PC-9 (cell line): ENCODE results near the gene ZNF284. TPM values are rescaled to one million over a fixed set of nuclear protein-coding genes. Genes with fewer than 3 reads are reported as not detected.

Experiments
- BruUV-seq: library from RNA; stranded (reverse); fragments of 400-500 nt; replicated peaks from 2 replicates; lab custom pipeline; 2021; lab: Mats Ljungman, UMichigan
- CTCF ChIA-PET: fragments of 300-600 bp; sonication (Branson Sonifier 250); formaldehyde crosslinking; loops from one replicate; lab custom pipeline; 2022; ENCODE audit warnings: antibody characterized with exemption; lab: Charles Lee
- POLR2A ChIA-PET: fragments of 300-600 bp; sonication (Branson Sonifier 250); formaldehyde crosslinking; loops from one replicate; lab custom pipeline; 2022; ENCODE audit warnings: antibody characterized with exemption; ENCODE audit not compliant: unreplicated experiment; lab: Charles Lee
- DNase-seq, 2 experiments: peaks; one replicate each; pipeline versions ENCODE4 v3.0.0 to v3.0.0-alpha.2; 2015 to 2022; ENCODE audit warnings: mixed read lengths in 1 of 2
- H2AFZ ChIP-seq: fragments of 200-600 bp; sonication (generic); 2 replicates; pipeline ENCODE4 v1.8.1; 2017; ENCODE audit warnings: antibody characterized with exemption
- H3F3A ChIP-seq: fragments of 200-600 bp; sonication (generic); 2 replicates; pipeline ENCODE4 v1.8.1; 2017; ENCODE audit warnings: antibody characterized with exemption, mild to moderate bottlenecking, low read depth; ENCODE audit not compliant: insufficient read depth
- H3K27ac ChIP-seq: fragments of 200-600 bp; sonication (generic); 2 replicates; pipeline ENCODE4 v1.6.1; 2016; ENCODE audit warnings: mixed run types
- H3K27me3 ChIP-seq: fragments of 200-600 bp; sonication (generic); 2 replicates; pipeline ENCODE4 v1.6.1; 2016; ENCODE audit warnings: low read depth, mixed run types; ENCODE audit not compliant: insufficient read depth
- H3K36me3 ChIP-seq: fragments of 200-600 bp; sonication (generic); 2 replicates; pipeline ENCODE4 v1.6.1; 2016; ENCODE audit warnings: low read depth, mixed run types
- H3K4me1 ChIP-seq: fragments of 200-600 bp; sonication (generic); replicated peaks from 2 replicates; pipeline ENCODE4 v1.6.1; 2016; ENCODE audit warnings: mixed run types; ENCODE audit not compliant: insufficient read depth
- H3K4me2 ChIP-seq: fragments of 200-600 bp; sonication (generic); 2 replicates; pipeline ENCODE4 v1.6.1; 2017; ENCODE audit warnings: mixed run types
- H3K4me3 ChIP-seq: fragments of 200-600 bp; sonication (generic); 2 replicates; pipeline ENCODE4 v1.6.1; 2016; ENCODE audit warnings: mixed run types
- H3K79me2 ChIP-seq: fragments of 200-600 bp; sonication (generic); 2 replicates; pipeline ENCODE4 v1.6.1; 2017; ENCODE audit warnings: low read depth, mixed run types
- H3K9me2 ChIP-seq: fragments of 200-600 bp; sonication (generic); 2 replicates; pipeline ENCODE4 v1.8.1; 2017; ENCODE audit warnings: mild to moderate bottlenecking; ENCODE audit not compliant: insufficient read depth
- H3K9me3 ChIP-seq: fragments of 200-600 bp; sonication (generic); 2 replicates; pipeline ENCODE4 v1.8.1; 2016; ENCODE audit warnings: low read depth; ENCODE audit not compliant: insufficient read depth
- H4K20me1 ChIP-seq: fragments of 200-600 bp; sonication (generic); 2 replicates; pipeline ENCODE4 v1.8.1; 2017; ENCODE audit not compliant: insufficient read depth
- EZH2 ChIP-seq: fragments of 200-600 bp; sonication (generic); IDR thresholded peaks from 2 replicates; pipeline ENCODE4 v1.8.0; 2017; ENCODE audit warnings: antibody characterized with exemption, low read depth
- intact Hi-C: fragments of 100-400 bp; cut with micrococcal nuclease; formaldehyde crosslinking; loops from one replicate; pipeline ENCODE4 v1.10.0; 2022; ENCODE audit not compliant: unreplicated experiment
- total RNA-seq: library from RNA; stranded (reverse); gene quantifications from 2 replicates; pipeline ENCODE4 v1.2.3, GENCODE V29; 2021
- TF ChIP-seq, protein P1 (sequence below): fragments of 200-600 bp; sonication (generic); conservative IDR thresholded peaks from 2 replicates; pipeline ENCODE4 v1.6.1; 2017; ENCODE audit warnings: mixed run types, antibody characterized with exemption, mild to moderate bottlenecking, moderate library complexity

Gene ZNF284
- total RNA-seq, 1 experiment from 2014 or later: 2.0 TPM

DNA sequence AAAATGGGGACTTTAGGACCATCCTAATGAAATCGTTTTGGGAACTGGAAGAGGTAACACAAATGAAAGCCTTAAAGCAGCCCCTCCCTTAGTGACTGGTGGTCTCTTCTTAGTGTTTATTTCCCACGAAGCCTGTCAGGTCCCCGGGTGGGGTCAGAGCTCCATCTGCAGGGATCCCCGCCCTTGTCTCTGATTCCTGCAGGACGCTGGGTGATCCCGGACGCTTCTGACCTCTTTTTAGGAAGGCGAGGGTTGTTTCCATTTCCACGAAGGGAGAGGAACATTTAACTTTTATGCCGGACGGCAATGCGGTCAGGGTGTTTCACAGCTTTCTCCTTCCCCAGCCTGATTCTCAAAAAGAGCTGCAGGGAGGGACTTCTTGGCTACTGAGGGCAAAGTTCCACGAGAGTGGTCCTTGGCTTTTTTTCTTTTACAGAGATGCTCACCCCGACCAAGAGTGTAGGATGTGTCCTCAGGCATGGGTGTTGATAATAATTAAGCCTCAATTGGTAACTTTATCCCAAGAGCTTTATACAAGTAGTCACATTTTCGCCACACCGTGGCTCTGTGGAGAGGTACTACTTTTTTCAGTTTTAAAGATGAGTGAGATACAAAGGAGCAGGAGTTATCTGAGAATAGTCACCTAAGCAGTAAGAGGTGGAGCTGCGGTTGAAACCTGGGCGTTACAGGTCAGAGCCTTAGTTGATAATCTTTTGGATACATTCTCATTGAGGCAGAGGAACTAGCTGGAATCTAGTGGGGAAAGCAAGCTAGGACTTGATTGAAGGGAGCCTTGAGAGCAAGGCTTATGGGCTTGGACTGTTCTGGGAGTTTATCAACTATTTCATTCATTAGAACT, 813 bp downstream of the ZNF284 start:
- H3K9me3 ChIP-seq: peaks cover 30% of the 10 kb centered on the region
- no peaks in the 10 kb centered on the region for H3K27me3 ChIP-seq
- ChIA-PET CTCF (no interaction called here), POLR2A (interaction anchor here (0.6 kb wide), 1 partner anchor 23 kb away, joined by 7 read pairs; no protein-coding TSS in a partner anchor)
- no peaks in the 10 kb centered on the region for H3F3A ChIP-seq
- H3K4me1 ChIP-seq: peaks cover 7% of the 10 kb centered on the region; the same call in 1 of the 2 replicates
- H4K20me1 ChIP-seq: no peaks in the 10 kb centered on the region
- peaks cover 3% of the 10 kb centered on the region; the same call in 1 of the 2 replicates for H3K36me3 ChIP-seq
- peak overlapping the region; percentile 77 for H3K4me2 ChIP-seq
- H3K27ac ChIP-seq: no peak overlapping the region
- no peaks in the 10 kb centered on the region for H3K9me2 ChIP-seq
- DNase-seq: no peak
- TF ChIP-seq, protein P1, sequence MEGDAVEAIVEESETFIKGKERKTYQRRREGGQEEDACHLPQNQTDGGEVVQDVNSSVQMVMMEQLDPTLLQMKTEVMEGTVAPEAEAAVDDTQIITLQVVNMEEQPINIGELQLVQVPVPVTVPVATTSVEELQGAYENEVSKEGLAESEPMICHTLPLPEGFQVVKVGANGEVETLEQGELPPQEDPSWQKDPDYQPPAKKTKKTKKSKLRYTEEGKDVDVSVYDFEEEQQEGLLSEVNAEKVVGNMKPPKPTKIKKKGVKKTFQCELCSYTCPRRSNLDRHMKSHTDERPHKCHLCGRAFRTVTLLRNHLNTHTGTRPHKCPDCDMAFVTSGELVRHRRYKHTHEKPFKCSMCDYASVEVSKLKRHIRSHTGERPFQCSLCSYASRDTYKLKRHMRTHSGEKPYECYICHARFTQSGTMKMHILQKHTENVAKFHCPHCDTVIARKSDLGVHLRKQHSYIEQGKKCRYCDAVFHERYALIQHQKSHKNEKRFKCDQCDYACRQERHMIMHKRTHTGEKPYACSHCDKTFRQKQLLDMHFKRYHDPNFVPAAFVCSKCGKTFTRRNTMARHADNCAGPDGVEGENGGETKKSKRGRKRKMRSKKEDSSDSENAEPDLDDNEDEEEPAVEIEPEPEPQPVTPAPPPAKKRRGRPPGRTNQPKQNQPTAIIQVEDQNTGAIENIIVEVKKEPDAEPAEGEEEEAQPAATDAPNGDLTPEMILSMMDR: no peak
- no peak for TF ChIP-seq EZH2
- no TSS peak for BruUV-seq
- intact Hi-C loops: loop anchor here (2.0 kb wide), 1 partner anchor 20 kb away; the partner anchor contains the start of gene ZNF223
- H3K4me3 ChIP-seq: peak overlapping the region; percentile 70
- H3K79me2 ChIP-seq: peaks cover 7% of the 10 kb centered on the region; the same call in 1 of the 2 replicates
- H2AFZ ChIP-seq: peak overlapping the region; percentile 97

DNA sequence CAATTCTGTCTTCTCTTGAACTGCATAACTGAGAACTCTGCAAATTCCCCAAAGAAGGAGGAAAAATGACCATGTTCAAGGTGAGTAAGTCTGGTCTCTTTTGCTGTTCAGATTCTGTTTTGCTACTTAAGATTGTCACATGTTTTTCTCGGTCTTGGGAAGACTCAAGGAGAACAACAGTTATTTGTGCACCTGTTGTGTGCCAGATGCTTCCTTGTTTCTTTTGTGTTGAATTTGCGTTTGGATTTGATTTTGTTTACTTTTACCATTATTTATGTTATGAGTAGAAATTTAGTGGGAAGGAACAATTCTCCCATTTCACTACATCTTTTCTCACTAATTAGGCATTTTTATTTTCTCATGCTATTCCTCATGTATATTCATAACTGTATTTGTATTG, 4.4 kb downstream of the ZNF284 start:
- no peak for TF ChIP-seq EZH2
- TF ChIP-seq, protein P1: no peak
- Histone ChIP-seq H4K20me1 (no peaks in the 10 kb centered on the region), H3K79me2 (peaks cover 7% of the 10 kb centered on the region; the same call in 1 of the 2 replicates), H3K9me2 (no peaks in the 10 kb centered on the region), H3F3A (no peaks in the 10 kb centered on the region), H3K4me2 (no peak overlapping the region), H3K36me3 (peaks cover 3% of the 10 kb centered on the region; the same call in 1 of the 2 replicates), H2AFZ (no peak overlapping the region), H3K27ac (no peak overlapping the region), H3K4me1 (peaks cover 7% of the 10 kb centered on the region; the same call in 1 of the 2 replicates), H3K9me3 (peaks cover 3% of the 10 kb centered on the region; the same call in 1 of the 2 replicates), H3K27me3 (no peaks in the 10 kb centered on the region), H3K4me3 (no peak overlapping the region)
- CTCF ChIA-PET: no interaction called here
- intact Hi-C loops: no loop called here
- DNase-seq: no peak
- POLR2A ChIA-PET: no interaction called here
- BruUV-seq: no TSS peak

DNA sequence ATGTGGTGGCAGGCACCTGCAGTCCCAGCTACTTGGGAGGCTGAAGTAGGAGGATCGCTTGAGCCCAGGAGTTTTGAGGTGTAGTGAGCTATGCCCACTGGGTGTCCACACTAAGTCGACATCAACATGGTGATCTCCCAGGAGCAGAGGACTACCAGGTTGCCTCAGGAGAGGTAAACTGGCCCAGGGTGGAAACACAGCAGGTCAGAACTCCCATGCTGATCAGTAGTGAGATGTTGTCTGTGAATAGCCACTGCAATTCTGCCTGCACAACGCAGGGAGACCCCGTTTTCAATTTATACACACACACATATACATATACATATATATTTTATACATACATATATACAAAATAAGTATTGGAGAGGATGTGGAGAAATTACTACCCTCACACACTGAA, 20.1 kb downstream of the ZNF284 start:
- Histone ChIP-seq H3K4me3 (no peak overlapping the region), H3F3A (peaks cover 9% of the 10 kb centered on the region; the same call in 1 of the 2 replicates), H3K9me2 (no peaks in the 10 kb centered on the region), H3K27me3 (no peaks in the 10 kb centered on the region), H2AFZ (no peak overlapping the region), H3K4me2 (no peak overlapping the region), H3K4me1 (peaks cover 19% of the 10 kb centered on the region), H3K9me3 (0 out of 2 replicates have a peak, but pooled peaks cover 3% of the 10 kb centered on the region), H3K36me3 (peaks cover 6% of the 10 kb centered on the region), H4K20me1 (no peaks in the 10 kb centered on the region), H3K27ac (no peak overlapping the region), H3K79me2 (peaks cover 20% of the 10 kb centered on the region)
- no TSS peak for BruUV-seq
- no peak for DNase-seq
- ChIA-PET POLR2A (no interaction called here), CTCF (no interaction called here)
- TF ChIP-seq, protein P1: no peak
- TF ChIP-seq EZH2: no peak
- intact Hi-C loops: no loop called here
